ENCODE data around the gene RAB7B. TPM values are rescaled to one million over a fixed set of nuclear protein-coding genes. Genes with fewer than 3 reads are reported as not detected.

Gene RAB7B
- total and polyA plus RNA-seq, 4 donors, result 0.08 to 0.89 (median 0.20) TPM; not detected in 1

GRCh38 chr1:205994346-205994745, 8.8 kb downstream of the RAB7B start:
- no peak overlapping the region for H3K4me3 ChIP-seq (ENCODE audit: low read depth in 1 of 3, low read length in 3 of 3)
- no peak overlapping the region for H3K27ac ChIP-seq (ENCODE audit: low read depth in 1 of 2, low read length in 2 of 2)
- no peak for DNase-seq (ENCODE audit: low spot score)
- no peak overlapping the region for H3K9ac ChIP-seq (ENCODE audit: low read depth in 1 of 2, low read length in 2 of 2)
- H3K27me3 ChIP-seq (ENCODE audit: control insufficient read depth in 4 of 4, insufficient read depth in 4 of 4, low read length in 3 of 4), result no peaks in the 10 kb centered on the region
- TF ChIP-seq, protein P1, sequence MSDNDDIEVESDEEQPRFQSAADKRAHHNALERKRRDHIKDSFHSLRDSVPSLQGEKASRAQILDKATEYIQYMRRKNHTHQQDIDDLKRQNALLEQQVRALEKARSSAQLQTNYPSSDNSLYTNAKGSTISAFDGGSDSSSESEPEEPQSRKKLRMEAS (IDR thresholded peaks at IDR 0.05), result no peak
- TF ChIP-seq FOXA2 (IDR thresholded peaks at IDR 0.05) (no peak), RXRA (IDR thresholded peaks at IDR 0.05) (no peak), JUND (IDR thresholded peaks at IDR 0.05) (no peak), HNF4G (IDR thresholded peaks at IDR 0.05) (no peak), SP1 (IDR thresholded peaks at IDR 0.05) (no peak), GABPA (IDR thresholded peaks at IDR 0.05 in 1 of 2, conservative IDR thresholded peaks at IDR 0.05 in 1 of 2) (no peak), TAF1 (conservative IDR thresholded peaks at IDR 0.05) (no peak), FOXA1 (IDR thresholded peaks at IDR 0.05) (no peak), NR2F2 (IDR thresholded peaks at IDR 0.05) (no peak), EGR1 (IDR thresholded peaks at IDR 0.05; ENCODE audit: low read depth in 2 of 2) (no peak), ATF3 (IDR thresholded peaks at IDR 0.05) (no peak)
- TF ChIP-seq, protein P2, sequence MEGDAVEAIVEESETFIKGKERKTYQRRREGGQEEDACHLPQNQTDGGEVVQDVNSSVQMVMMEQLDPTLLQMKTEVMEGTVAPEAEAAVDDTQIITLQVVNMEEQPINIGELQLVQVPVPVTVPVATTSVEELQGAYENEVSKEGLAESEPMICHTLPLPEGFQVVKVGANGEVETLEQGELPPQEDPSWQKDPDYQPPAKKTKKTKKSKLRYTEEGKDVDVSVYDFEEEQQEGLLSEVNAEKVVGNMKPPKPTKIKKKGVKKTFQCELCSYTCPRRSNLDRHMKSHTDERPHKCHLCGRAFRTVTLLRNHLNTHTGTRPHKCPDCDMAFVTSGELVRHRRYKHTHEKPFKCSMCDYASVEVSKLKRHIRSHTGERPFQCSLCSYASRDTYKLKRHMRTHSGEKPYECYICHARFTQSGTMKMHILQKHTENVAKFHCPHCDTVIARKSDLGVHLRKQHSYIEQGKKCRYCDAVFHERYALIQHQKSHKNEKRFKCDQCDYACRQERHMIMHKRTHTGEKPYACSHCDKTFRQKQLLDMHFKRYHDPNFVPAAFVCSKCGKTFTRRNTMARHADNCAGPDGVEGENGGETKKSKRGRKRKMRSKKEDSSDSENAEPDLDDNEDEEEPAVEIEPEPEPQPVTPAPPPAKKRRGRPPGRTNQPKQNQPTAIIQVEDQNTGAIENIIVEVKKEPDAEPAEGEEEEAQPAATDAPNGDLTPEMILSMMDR (IDR thresholded peaks at IDR 0.05; ENCODE audit: low read depth, low read length, missing input control), result no peak
- 77% methylated on average over 4 of the region's 4 CpGs for WGBS
- H3K4me1 ChIP-seq (ENCODE audit: control insufficient read depth in 4 of 4, insufficient read depth in 4 of 4, low read length in 3 of 4), result peaks cover 0 to 8% (median 4%) of the 10 kb centered on the region in 4 donors
- H3K9me3 ChIP-seq (ENCODE audit: control insufficient read depth in 4 of 4, low read length in 3 of 4), result no peaks in the 10 kb centered on the region
- H3K36me3 ChIP-seq (ENCODE audit: control insufficient read depth in 4 of 4, insufficient read depth in 3 of 4, low read depth in 1 of 4, low read length in 3 of 4), result no peaks in the 10 kb centered on the region

DNA sequence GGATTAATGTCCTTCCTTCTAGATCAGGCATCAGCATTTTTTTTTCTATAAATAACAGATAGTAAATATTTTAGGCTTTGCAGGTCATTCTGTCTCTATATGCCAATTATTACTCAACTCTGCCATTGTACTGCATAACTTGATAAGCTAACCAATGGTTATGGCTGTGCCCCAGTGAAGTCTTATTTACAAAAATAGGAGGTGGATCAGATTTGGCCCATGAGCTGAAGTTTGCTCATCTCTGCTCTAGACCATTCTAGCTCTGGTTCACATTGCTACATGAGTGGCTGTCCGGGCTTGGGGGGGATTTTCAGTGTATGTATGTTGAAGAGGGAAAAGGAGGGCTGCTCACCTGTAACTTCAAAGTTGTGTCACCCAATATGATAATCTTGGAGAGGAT, 10.1 kb downstream of the RAB7B start:
- TF ChIP-seq, protein P3, sequence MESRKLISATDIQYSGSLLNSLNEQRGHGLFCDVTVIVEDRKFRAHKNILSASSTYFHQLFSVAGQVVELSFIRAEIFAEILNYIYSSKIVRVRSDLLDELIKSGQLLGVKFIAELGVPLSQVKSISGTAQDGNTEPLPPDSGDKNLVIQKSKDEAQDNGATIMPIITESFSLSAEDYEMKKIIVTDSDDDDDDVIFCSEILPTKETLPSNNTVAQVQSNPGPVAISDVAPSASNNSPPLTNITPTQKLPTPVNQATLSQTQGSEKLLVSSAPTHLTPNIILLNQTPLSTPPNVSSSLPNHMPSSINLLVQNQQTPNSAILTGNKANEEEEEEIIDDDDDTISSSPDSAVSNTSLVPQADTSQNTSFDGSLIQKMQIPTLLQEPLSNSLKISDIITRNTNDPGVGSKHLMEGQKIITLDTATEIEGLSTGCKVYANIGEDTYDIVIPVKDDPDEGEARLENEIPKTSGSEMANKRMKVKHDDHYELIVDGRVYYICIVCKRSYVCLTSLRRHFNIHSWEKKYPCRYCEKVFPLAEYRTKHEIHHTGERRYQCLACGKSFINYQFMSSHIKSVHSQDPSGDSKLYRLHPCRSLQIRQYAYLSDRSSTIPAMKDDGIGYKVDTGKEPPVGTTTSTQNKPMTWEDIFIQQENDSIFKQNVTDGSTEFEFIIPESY (IDR thresholded peaks at IDR 0.05), result no peak
- TF ChIP-seq GABPA (IDR thresholded peaks at IDR 0.05 in 1 of 2, conservative IDR thresholded peaks at IDR 0.05 in 1 of 2) (no peak), HNF4G (IDR thresholded peaks at IDR 0.05) (no peak), JUND (IDR thresholded peaks at IDR 0.05) (no peak), FOXA1 (IDR thresholded peaks at IDR 0.05) (no peak), SP1 (IDR thresholded peaks at IDR 0.05) (no peak), FOXA2 (IDR thresholded peaks at IDR 0.05) (no peak), ATF3 (IDR thresholded peaks at IDR 0.05) (no peak), YY1 (IDR thresholded peaks at IDR 0.05) (no peak), REST (IDR thresholded peaks at IDR 0.05) (no peak), HNF4A (conservative IDR thresholded peaks at IDR 0.05) (no peak)
- TF ChIP-seq, protein P2 (IDR thresholded peaks at IDR 0.05; ENCODE audit: low read depth, low read length, missing input control), result no peak
- Histone ChIP-seq H3K36me3 (ENCODE audit: control insufficient read depth in 4 of 4, insufficient read depth in 3 of 4, low read depth in 1 of 4, low read length in 3 of 4) (no peaks in the 10 kb centered on the region), H3K9me3 (ENCODE audit: control insufficient read depth in 4 of 4, low read length in 3 of 4) (no peaks in the 10 kb centered on the region), H3K27ac (ENCODE audit: low read depth in 1 of 2, low read length in 2 of 2) (no peak overlapping the region), H3K27me3 (ENCODE audit: control insufficient read depth in 4 of 4, insufficient read depth in 4 of 4, low read length in 3 of 4) (no peaks in the 10 kb centered on the region), H3K9ac (ENCODE audit: low read depth in 1 of 2, low read length in 2 of 2) (no peak overlapping the region), H3K4me3 (ENCODE audit: low read depth in 1 of 3, low read length in 3 of 3) (no peak overlapping the region), H3K4me1 (ENCODE audit: control insufficient read depth in 4 of 4, insufficient read depth in 4 of 4, low read length in 3 of 4) (peaks cover 0 to 3% (median 0%) of the 10 kb centered on the region in 4 donors)
- WGBS, result 95% methylated on average over 1 of the region's 1 CpG
- DNase-seq (ENCODE audit: low spot score), result no peak
